Measurements from ENCODE around the gene ATG9B.
"Not testable (repeated sequence)": the region's sequence is repeated elsewhere in the genome, so short reads cannot be mapped to it uniquely, and the experiment has no call there.

ATG9B gene

GRCh38 chr7:151017370-151017952, 6.8 kb downstream of the ATG9B start:
- no peak for DNase-seq (ENCODE audit: low spot score)

DNA sequence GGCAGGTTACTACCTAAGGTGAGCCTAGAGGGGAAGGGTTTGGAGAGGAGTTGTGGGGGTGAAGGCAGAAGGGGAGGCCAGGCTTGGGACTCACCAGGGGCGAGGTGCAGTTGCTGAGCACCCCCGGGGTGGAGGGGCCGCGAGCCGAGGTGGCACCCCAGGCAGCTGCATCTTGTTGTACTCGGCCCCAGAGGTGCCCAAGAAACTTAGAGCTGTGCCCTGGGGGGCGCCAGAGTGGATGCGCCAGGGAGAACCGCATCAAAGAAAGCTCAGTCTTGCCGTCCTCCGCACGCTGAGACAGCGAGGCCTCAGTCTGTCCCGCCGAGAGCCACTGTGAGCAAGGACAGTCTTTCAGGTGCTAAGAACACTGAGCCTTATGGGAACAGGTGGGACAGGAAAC, 7.4 kb downstream of the ATG9B start:
- no peak for DNase-seq (ENCODE audit: low spot score)

GRCh38 chr7:151016505-151016904, 7.8 kb downstream of the ATG9B start:
- no peak for DNase-seq (ENCODE audit: low spot score)

- DNase-seq (ENCODE audit: low spot score), result no peak
Measured at GRCh38 chr7:151015967-151016366, 8.3 kb downstream of the ATG9B start.

GRCh38 chr7:151014950-151015349, 9.3 kb downstream of the ATG9B start:
- DNase-seq (ENCODE audit: low spot score), result no peak

- DNase-seq (ENCODE audit: low spot score), result peak; percentile 68
Measured at GRCh38 chr7:151013733-151014497, 10.4 kb downstream of the ATG9B start.

- no peak for DNase-seq (ENCODE audit: low spot score)
Measured at GRCh38 chr7:151013356-151013732, 10.9 kb downstream of the ATG9B start.

DNA sequence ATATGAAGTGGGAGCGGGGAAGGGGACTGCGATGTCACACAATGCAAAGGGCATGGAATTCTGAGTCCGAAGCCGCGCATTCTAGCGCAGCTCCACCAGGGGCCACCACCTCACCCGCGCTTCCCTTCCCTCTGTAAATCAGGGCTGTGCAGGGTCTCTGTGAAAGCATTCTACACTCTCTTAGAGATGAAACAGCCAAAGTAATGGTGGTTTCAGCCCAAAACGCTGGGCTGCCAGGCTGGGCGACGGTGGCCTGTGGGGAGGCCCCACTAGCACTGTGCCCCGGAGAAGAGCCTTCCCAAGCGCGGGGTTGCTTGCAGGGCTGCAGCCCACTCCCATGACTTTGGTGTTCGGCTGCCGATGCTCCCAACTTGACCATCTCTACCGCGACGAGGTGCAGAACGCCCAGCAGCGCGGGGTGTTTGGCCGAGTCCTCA, 11.4 kb downstream of the ATG9B start:
- peak; percentile 77 for DNase-seq (ENCODE audit: low spot score)

GRCh38 chr7:151012031-151012692, 12.1 kb downstream of the ATG9B start:
- no peak for DNase-seq (ENCODE audit: low spot score)

- DNase-seq (ENCODE audit: low spot score), result not testable (repeated sequence)
Measured at GRCh38 chr7:151011616-151012015, 12.7 kb downstream of the ATG9B start.

GRCh38 chr7:151011097-151011409, 13.2 kb downstream of the ATG9B start:
- no peak for DNase-seq (ENCODE audit: low spot score)

DNA sequence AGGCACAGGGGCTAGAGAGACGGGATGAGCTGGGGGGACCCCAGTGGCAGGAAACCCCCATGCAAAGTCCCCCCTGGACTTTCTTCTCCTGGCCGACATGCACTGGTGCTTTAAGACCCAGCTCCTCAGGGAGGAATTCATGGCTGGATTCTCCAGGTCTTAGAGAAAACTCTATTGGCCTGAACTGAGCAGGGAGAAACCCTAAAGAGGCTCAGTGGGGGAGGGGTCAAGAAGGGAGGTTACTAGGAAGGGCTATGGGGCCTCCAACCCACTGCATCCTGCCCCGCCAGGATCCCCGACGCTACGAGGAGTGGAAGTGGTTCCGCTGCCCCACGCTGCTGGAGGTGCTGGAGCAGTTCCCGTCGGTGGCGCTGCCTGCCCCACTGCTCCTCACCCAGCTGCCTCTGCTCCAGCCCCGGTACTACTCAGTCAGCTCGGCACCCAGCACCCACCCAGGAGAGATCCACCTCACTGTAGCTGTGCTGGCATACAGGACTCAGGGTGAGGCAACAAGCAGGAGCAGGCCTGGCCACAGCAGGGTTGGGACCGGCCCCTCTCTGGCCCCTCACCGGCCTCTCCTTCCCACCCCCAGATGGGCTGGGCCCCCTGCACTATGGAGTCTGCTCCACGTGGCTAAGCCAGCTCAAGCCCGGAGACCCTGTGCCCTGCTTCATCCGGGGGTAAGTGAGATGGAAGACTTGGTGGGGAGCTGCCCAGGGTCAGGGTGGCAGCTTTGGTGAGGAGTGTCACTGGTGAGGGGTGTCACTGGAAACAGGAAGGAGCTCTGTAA, 13.8 kb downstream of the ATG9B start:
- DNase-seq (ENCODE audit: low spot score), result no peak

DNA sequence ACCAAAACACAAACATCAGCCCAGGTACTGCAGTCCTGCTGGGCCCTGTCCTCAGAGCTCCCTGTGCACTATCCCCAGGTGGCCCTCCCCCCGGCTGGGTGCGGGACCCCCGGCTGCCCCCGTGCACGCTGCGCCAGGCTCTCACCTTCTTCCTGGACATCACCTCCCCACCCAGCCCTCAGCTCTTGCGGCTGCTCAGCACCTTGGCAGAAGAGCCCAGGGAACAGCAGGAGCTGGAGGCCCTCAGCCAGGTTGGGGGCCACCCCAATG, 14.3 kb downstream of the ATG9B start:
- no peak for DNase-seq (ENCODE audit: low spot score)

DNA sequence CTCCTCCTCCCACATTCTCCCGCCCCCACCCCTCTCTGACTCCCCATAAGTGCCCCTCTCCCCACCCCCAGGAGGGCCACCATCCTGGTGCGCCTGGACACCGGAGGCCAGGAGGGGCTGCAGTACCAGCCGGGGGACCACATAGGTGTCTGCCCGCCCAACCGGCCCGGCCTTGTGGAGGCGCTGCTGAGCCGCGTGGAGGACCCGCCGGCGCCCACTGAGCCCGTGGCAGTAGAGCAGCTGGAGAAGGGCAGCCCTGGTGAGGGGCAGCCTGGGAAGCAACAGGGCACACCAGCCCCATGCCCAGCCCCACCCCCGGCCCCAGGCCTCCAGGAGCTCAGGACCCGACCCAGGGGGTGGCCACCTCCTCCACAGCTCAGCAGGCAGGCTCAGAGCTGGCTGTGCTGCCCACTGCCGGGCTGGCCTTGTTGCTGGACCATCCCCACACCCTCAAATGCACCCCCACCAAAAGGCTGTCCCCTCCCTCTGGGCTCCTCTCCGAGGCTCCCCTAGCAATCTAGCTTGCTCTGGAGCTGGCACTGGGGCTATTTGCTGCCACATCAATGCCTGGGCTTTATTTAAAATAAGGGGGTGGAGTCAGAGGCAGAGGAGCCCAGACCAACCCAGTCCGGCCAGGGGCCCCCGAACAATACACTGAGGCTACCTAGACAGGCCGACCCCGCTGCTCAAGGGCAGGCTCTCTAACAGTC, 14.8 kb downstream of the ATG9B start:
- DNase-seq (ENCODE audit: low spot score), result no peak

- peak; percentile 70 for DNase-seq (ENCODE audit: low spot score)
Measured at GRCh38 chr7:151008511-151009323, 15.6 kb downstream of the ATG9B start.

- DNase-seq (ENCODE audit: low spot score), result no peak
Measured at GRCh38 chr7:151008143-151008510, 16.2 kb downstream of the ATG9B start.

DNA sequence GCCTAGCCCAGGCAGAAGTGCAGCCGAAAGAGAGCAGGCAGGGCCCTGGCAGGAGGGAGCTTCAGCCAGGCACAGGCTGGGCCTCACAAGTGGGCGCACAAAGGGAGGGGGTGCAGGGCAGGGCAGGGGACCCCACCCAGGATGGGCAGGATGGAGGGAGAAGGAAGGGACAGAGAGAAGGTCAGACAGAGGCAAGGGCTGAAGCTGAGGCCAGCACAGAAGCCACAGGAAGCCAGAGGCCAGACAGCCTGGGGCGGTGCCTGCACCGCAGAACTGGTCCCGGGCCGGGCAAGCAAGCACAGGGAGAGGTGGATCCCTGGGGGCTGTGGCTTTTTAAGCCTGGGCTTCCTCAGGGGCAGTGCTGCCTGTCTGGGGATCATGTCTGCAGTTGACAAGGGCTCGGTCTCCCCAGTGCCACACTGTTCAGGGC, 16.8 kb downstream of the ATG9B start:
- no peak for DNase-seq (ENCODE audit: low spot score)

DNA sequence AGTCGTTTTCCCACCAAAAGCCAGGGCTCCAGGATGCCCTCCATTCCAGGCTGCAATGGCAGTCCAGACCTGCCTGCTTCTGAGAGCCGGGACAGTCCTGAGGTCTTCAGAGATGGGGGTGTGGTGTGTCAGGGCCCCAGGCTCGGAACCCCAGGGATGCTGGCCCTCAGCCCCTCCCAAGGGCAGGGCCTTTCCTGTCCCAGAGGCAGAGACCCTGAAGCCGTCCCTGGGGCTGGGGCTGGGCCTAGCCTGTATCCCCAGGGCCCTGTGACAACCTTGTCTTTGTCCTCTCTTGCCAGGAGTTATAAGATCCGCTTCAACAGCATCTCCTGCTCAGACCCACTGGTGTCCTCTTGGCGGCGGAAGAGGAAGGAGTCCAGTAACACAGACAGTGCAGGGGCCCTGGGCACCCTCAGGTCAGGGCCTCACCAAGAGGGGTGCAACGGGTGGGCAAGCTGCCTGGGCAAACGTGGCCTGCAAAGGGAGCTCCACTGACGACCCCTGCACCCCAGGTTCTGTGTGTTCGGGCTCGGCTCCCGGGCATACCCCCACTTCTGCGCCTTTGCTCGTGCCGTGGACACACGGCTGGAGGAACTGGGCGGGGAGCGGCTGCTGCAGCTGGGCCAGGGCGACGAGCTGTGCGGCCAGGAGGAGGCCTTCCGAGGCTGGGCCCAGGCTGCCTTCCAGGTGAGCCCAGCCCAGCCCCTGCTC, 17.5 kb downstream of the ATG9B start:
- no peak for DNase-seq (ENCODE audit: low spot score)

GRCh38 chr7:151005566-151005965, 18.7 kb downstream of the ATG9B start:
- DNase-seq (ENCODE audit: low spot score), result no peak

DNA sequence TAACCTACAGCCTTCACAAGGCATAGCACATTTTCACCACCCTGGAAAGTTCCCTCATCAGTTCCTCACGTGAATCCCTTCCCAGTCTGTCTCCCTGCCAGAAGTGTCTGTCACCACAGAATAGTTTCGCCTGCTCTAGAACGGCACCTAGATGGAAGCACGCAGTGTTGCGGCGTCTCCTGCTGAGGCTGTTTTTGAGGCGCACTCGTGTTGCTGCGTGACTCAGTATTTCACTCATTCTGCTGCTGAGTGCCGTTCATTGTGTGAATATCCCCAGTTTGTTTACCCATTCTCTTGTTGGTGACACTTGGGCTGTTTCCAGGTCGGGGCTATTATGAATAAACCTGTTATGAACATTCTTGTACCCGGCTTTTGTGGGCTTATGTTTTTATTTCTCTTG, 20.7 kb downstream of the ATG9B start:
- DNase-seq (ENCODE audit: low spot score), result no peak

DNA sequence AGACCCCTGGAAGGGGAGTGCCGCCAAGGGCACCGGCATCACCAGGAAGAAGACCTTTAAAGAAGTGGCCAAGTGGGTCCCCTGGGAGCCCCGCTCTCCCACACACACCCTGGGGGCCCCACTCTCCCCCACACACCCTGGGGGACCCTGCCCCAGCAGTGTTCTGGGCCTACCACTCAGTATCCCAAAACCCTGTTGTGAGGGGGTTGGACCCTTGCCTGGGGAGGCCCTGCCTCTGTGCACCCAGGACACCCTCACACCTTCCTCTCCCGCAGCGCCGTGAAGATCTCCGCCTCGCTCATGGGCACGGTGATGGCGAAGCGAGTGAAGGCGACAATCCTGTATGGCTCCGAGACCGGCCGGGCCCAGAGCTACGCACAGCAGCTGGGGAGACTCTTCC, 22.7 kb downstream of the ATG9B start:
- no peak for DNase-seq (ENCODE audit: low spot score)
